SK-N-SH (cell line): ENCODE measurements around the gene KRTAP9-3.

Experiments used
- EP300 ChIP-seq, 2 experiments: IDR thresholded peaks; 2 replicates each; pipeline versions ENCODE4 v1.4.0 to v1.6.1; 2012; ENCODE audit warnings: borderline replicate concordance in 1 of 2, low read depth in 1 of 2, low read length in 1 of 2
- GATA2 ChIP-seq: sonication (generic); formaldehyde crosslinking; IDR thresholded peaks from 2 replicates; pipeline ENCODE4 v1.5.0; 2020; ENCODE audit warnings: mild to moderate bottlenecking, missing genetic modification reagents
- JUND ChIP-seq: IDR thresholded peaks from 2 replicates; pipeline ENCODE4 v1.4.0; 2012
- MEF2A ChIP-seq: IDR thresholded peaks from 2 replicates; pipeline ENCODE4 v1.4.0; 2012; ENCODE audit warnings: low read depth, borderline replicate concordance
- RAD21 ChIP-seq: IDR thresholded peaks from 2 replicates; pipeline ENCODE4 v1.6.1; 2012; ENCODE audit warnings: mild to moderate bottlenecking, low read length
- RXRA ChIP-seq: IDR thresholded peaks from 2 replicates; pipeline ENCODE4 v1.4.0; 2012; ENCODE audit warnings: low read depth, mild to moderate bottlenecking, borderline replicate concordance
- TF ChIP-seq, protein P1 (sequence below): fragments of 200-600 bp; sonication (generic); IDR thresholded peaks from 2 replicates; pipeline ENCODE4 v1.6.1; 2017; ENCODE audit warnings: antibody characterized with exemption, mild to moderate bottlenecking, moderate library complexity

DNA sequence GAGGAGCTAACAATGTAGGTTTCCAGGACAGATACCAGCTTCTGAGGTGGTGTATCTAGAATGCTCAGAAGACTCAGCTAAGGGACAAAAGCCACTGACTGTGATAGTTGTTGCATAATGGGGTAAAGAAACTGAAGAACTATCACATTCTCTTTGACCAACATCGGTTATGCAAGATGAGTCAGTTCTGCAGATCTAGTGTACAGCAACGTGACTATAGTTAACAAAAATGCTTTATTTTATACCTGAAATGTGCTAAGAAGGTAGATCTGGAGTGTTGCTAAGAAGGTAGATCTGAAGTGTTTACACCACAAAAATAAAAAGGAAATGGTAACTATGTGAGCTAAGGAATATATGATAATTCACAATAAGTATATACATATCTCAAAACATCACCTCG is 35.5 kb downstream of the KRTAP9-3 start:
- TF ChIP-seq RAD21, result no peak
- TF ChIP-seq, protein P1, sequence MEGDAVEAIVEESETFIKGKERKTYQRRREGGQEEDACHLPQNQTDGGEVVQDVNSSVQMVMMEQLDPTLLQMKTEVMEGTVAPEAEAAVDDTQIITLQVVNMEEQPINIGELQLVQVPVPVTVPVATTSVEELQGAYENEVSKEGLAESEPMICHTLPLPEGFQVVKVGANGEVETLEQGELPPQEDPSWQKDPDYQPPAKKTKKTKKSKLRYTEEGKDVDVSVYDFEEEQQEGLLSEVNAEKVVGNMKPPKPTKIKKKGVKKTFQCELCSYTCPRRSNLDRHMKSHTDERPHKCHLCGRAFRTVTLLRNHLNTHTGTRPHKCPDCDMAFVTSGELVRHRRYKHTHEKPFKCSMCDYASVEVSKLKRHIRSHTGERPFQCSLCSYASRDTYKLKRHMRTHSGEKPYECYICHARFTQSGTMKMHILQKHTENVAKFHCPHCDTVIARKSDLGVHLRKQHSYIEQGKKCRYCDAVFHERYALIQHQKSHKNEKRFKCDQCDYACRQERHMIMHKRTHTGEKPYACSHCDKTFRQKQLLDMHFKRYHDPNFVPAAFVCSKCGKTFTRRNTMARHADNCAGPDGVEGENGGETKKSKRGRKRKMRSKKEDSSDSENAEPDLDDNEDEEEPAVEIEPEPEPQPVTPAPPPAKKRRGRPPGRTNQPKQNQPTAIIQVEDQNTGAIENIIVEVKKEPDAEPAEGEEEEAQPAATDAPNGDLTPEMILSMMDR, result no peak
- TF ChIP-seq JUND, result no peak
- no peak for TF ChIP-seq EP300 (IDR thresholded peaks at IDR 0.05; ENCODE audit: borderline replicate concordance in 1 of 2, low read depth in 1 of 2, low read length in 1 of 2)
- no peak for TF ChIP-seq GATA2 (CRISPR knock-in tag)
- no peak for TF ChIP-seq RXRA
- TF ChIP-seq MEF2A, result no peak
